Smooth muscle cell of the pulmonary artery (primary cell): Measurements from ENCODE around the gene NBEAL2. TPM values are rescaled to one million over a fixed set of nuclear protein-coding genes. Genes with fewer than 3 reads are reported as not detected.

Experiments
- total RNA-seq: library from RNA; depleted of rRNA; stranded (reverse); fragments of >200 nt; gene quantifications from 2 replicates; pipeline ENCODE4 v1.2.3, GENCODE V29; 2014

The NBEAL2 gene, protein sequence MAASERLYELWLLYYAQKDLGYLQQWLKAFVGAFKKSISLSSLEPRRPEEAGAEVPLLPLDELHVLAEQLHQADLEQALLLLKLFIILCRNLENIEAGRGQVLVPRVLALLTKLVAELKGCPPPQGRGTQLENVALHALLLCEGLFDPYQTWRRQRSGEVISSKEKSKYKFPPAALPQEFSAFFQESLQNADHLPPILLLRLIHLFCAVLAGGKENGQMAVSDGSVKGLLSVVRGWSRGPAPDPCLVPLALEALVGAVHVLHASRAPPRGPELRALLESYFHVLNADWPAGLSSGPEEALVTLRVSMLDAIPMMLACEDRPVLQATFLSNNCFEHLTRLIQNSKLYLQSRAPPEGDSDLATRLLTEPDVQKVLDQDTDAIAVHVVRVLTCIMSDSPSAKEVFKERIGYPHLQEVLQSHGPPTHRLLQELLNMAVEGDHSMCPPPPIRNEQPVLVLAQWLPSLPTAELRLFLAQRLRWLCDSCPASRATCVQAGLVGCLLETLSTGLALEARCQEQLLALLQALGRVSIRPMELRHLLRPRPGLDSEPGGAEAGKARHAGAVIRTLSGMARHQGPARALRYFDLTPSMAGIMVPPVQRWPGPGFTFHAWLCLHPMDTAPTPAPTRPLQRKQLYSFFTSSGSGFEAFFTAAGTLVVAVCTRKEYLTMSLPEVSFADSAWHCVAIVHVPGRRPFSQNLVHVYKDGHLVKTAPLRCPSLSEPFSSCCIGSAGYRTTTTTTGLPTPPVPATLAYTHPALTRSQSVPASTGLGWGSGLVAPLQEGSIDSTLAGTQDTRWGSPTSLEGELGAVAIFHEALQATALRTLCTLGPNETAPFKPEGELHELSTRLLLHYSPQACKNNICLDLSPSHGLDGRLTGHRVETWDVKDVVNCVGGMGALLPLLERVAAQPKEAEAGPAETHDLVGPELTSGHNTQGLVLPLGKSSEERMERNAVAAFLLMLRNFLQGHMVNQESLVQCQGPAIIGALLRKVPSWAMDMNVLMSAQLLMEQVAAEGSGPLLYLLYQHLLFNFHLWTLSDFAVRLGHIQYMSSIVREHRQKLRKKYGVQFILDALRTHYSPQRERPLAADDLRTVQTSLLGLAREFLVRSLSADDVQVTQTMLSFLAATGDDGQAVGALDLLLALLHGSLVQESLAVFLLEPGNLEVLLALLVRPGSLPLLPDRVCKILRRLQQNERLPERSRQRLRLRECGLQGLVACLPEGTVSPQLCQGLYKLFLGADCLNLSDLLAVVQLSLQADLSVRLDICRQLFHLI (N-terminal part only)
- 3.3 and 8.0 TPM in 2 replicates for total RNA-seq

DNA sequence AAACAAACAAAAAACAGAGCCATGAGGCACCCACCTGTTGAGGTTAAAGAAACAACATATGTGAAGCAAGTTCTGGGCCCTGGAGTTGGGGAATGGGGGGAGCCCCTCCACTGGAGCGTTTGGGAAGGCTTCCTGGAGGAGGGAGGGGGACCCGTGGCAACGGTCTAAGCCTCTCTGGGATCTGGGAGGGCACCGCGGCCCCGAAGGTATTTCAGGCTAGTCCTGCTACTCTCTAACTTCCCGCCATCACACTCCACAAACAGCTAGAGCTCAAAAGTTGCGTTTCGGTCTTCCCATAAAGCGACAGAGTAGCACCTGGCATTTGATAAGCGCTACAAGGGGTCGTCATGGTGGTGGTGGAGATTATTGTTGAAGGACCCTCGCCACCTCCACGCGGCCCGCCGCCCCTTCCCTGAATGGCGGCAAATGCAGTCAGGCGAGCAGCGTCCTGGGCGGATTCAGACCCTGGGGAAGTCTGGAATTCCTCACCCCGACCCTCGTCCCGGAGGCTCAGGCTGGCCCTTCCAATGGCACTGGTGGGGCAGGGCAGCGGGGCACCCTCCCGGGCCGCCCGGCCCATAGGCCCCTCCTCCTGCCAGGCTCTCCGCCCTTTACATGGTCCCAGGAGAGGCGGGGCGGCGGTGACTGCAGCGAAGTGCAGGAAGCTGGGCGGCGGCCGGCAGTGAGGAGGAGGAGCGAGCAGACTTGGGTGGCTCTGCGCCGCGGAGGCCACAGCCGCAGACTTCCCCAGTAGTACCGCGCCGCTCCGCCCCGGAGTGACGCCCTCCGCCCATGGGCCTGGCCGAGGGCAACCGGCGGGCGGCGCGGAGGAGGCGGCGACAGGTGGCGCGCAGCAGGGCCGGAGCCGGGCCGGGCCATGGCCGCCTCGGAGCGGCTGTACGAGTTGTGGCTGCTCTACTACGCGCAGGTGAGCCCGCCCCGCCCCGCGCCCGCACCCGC, at the start of gene NBEAL2:
TSS of gene NBEAL2 (plus strand) at position 682 of the 960 bp plus-strand sequence. CDS start at position 878, 196 bp downstream.

DNA sequence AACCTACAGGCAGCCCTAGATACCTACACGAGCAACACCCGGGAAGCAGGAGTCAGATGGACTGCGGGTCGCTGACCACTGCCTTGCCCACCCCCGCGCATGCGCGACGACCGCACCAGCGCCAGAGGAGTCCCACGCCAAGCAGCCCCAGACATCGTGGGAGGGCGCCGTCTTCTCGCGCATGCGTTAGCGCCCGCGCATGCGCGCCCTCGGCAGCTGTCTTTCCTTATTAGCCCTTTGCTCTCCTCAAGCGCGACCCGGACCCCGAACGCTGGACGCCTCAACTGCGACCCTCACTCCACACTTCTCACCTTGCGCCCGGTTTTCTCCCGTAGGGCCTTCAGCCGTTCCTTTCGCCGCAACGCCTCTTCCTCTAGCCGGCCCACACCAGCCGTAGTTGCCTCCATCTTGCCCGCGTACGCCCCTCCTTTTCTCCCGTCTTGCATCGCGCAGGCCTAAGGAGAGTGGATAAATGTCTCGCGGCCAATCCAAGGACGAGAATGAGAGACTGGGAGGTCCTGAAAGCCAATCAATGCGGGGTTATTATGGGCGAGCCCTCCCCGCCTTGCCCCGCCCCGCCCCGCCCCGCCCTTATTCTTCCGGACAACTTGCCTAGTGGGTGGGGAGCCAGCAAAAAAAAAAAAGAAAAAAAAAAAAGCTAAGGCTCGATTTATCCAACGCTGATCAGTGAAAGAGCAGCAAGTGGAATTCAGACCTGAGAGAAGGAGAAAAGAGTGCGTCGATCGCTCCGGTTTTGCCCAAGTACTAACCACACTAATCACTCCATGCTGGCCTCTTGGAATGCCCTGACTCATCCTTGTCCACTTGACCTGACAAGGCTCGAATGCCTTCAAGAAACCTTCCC, 2.9 kb upstream of the NBEAL2 start, which contains the start of gene CCDC12:
TSS of gene CCDC12 (minus strand) at position 420 of the 865 bp plus-strand sequence. CDS start at position 407, 13 bp downstream.

Other genes with a start within 250 kb of the NBEAL2 start
- not detected in 2 replicates for gene MYL3, start 116.2 kb upstream of the NBEAL2 start, total RNA-seq
- gene PTH1R, start 101.9 kb upstream of the NBEAL2 start, total RNA-seq, result 0.20 and 2.1 TPM in 2 replicates
- 15.2 and 16.0 TPM in 2 replicates for gene CCDC12, start 2.9 kb upstream of the NBEAL2 start, total RNA-seq
- gene SETD2, start 184.4 kb downstream of the NBEAL2 start, total RNA-seq, result 32.1 and 34.9 TPM in 2 replicates